ENCODE data around the gene ST7. TPM values are rescaled to one million over a fixed set of nuclear protein-coding genes. Genes with fewer than 3 reads are reported as not detected.
A peak's percentile ranks its signal among the peaks of the same experiment; 100 is the strongest.

Gene ST7
- total and polyA plus RNA-seq, 2 experiments from 2014 or later = 9.9 to 18.3 TPM

- Histone ChIP-seq H3K27me3 (ENCODE audit: insufficient read depth) (no peaks in the 10 kb centered on the region), H3K36me3 (ENCODE audit: insufficient read depth) (no peaks in the 10 kb centered on the region), H3F3A (replicated peaks; ENCODE audit: low read depth) (no peaks in the 10 kb centered on the region), H3K4me2 (no peak overlapping the region), H3K4me1 (ENCODE audit: insufficient read depth) (peaks cover 28% of the 10 kb centered on the region), H3K9me2 (ENCODE audit: insufficient read depth) (no peaks in the 10 kb centered on the region), H4K20me1 (replicated peaks; ENCODE audit: insufficient read depth) (no peaks in the 10 kb centered on the region), H2AFZ (no peak overlapping the region), H3K4me3 (no peak overlapping the region), H3K79me2 (replicated peaks; ENCODE audit: insufficient read depth) (no peaks in the 10 kb centered on the region), H3K27ac (ENCODE audit: low read depth) (no peak overlapping the region)
- no peak overlapping the region for H3K4me3 Mint-ChIP-seq
- H3K4me1 Mint-ChIP-seq = peaks cover 53% of the 10 kb centered on the region
- no peaks in the 10 kb centered on the region for H3K9me3 Mint-ChIP-seq
- H3K27ac Mint-ChIP-seq = no peak overlapping the region
- ATAC-seq (no peak), DNase-seq (ENCODE audit: low spot score) (no peak)
- H3K36me3 Mint-ChIP-seq (ENCODE audit: low read depth) = no peaks in the 10 kb centered on the region
- no peak for TF ChIP-seq ZNF331 (CRISPR knock-in tag; IDR thresholded peaks at IDR 0.05; ENCODE audit: low read depth)
- no peak for TF ChIP-seq EZH2phosphoT487 (IDR thresholded peaks at IDR 0.05; ENCODE audit: unreplicated experiment)
- TF ChIP-seq EZH2 (IDR thresholded peaks at IDR 0.05; ENCODE audit: low read depth, unreplicated experiment) = no peak
- no peak for TF ChIP-seq REST (IDR thresholded peaks at IDR 0.05; ENCODE audit: unreplicated experiment)
- H3K27me3 Mint-ChIP-seq (ENCODE audit: insufficient read depth, low read depth, poor library complexity) = peaks cover 6% of the 10 kb centered on the region
These were observed 161.0 kb downstream of the ST7 start for GRCh38 chr7:117114272-117114671.

GRCh38 chr7:117116211-117116610 is 162.9 kb downstream of the ST7 start:
- peaks cover 22% of the 10 kb centered on the region for H3K4me1 ChIP-seq (ENCODE audit: insufficient read depth)
- Mint-ChIP-seq H3K4me3 (no peak overlapping the region), H3K9me3 (no peaks in the 10 kb centered on the region), H3K27ac (no peak overlapping the region), H3K36me3 (ENCODE audit: low read depth) (no peaks in the 10 kb centered on the region), H3K4me1 (peaks cover 42% of the 10 kb centered on the region), H3K27me3 (ENCODE audit: insufficient read depth, low read depth, poor library complexity) (peaks cover 6% of the 10 kb centered on the region)
- H3K27ac ChIP-seq (ENCODE audit: low read depth) = no peak overlapping the region
- no peak for TF ChIP-seq CREB1 (CRISPR knock-in tag; IDR thresholded peaks at IDR 0.05; ENCODE audit: low read depth)
- TF ChIP-seq POLR2AphosphoS5 (IDR thresholded peaks at IDR 0.05; ENCODE audit: low read depth) = no peak
- TF ChIP-seq JUNB (IDR thresholded peaks at IDR 0.05; ENCODE audit: unreplicated experiment) = no peak
- no peak for TF ChIP-seq EZH2phosphoT487 (IDR thresholded peaks at IDR 0.05; ENCODE audit: unreplicated experiment)
- no peak overlapping the region for H3K4me2 ChIP-seq
- no peaks in the 10 kb centered on the region for H3F3A ChIP-seq (replicated peaks; ENCODE audit: low read depth)
- no peak for ATAC-seq
- no peaks in the 10 kb centered on the region for H3K36me3 ChIP-seq (ENCODE audit: insufficient read depth)
- H3K9me2 ChIP-seq (ENCODE audit: insufficient read depth) = no peaks in the 10 kb centered on the region
- DNase-seq (ENCODE audit: low spot score) = no peak
- H3K79me2 ChIP-seq (replicated peaks; ENCODE audit: insufficient read depth) = no peaks in the 10 kb centered on the region
- H3K4me3 ChIP-seq = no peak overlapping the region
- H4K20me1 ChIP-seq (replicated peaks; ENCODE audit: insufficient read depth) = no peaks in the 10 kb centered on the region
- H3K27me3 ChIP-seq (ENCODE audit: insufficient read depth) = no peaks in the 10 kb centered on the region
- no peak overlapping the region for H2AFZ ChIP-seq

- no peaks in the 10 kb centered on the region for H3K9me3 Mint-ChIP-seq
- Histone ChIP-seq H3K4me1 (ENCODE audit: insufficient read depth) (peaks cover 22% of the 10 kb centered on the region), H3K79me2 (replicated peaks; ENCODE audit: insufficient read depth) (no peaks in the 10 kb centered on the region), H3K4me3 (no peak overlapping the region), H3K27ac (ENCODE audit: low read depth) (no peak overlapping the region), H2AFZ (no peak overlapping the region), H3K9me2 (ENCODE audit: insufficient read depth) (no peaks in the 10 kb centered on the region), H3K4me2 (no peak overlapping the region), H3K27me3 (ENCODE audit: insufficient read depth) (no peaks in the 10 kb centered on the region), H4K20me1 (replicated peaks; ENCODE audit: insufficient read depth) (no peaks in the 10 kb centered on the region), H3K36me3 (ENCODE audit: insufficient read depth) (no peaks in the 10 kb centered on the region), H3F3A (replicated peaks; ENCODE audit: low read depth) (no peaks in the 10 kb centered on the region)
- peaks cover 39% of the 10 kb centered on the region for H3K4me1 Mint-ChIP-seq
- H3K36me3 Mint-ChIP-seq (ENCODE audit: low read depth) = no peaks in the 10 kb centered on the region
- TF ChIP-seq EZH2 (IDR thresholded peaks at IDR 0.05; ENCODE audit: low read depth, unreplicated experiment) (no peak), JUNB (IDR thresholded peaks at IDR 0.05; ENCODE audit: unreplicated experiment) (no peak), NANOG (IDR thresholded peaks at IDR 0.05; ENCODE audit: borderline replicate concordance) (no peak), POLR2AphosphoS5 (IDR thresholded peaks at IDR 0.05; ENCODE audit: low read depth) (no peak), CTCF (conservative IDR thresholded peaks at IDR 0.05; ENCODE audit: low read depth in 2 of 2) (no peak), ETS1 (IDR thresholded peaks at IDR 0.05) (no peak), ZNF331 (CRISPR knock-in tag; IDR thresholded peaks at IDR 0.05; ENCODE audit: low read depth) (no peak)
- H3K27me3 Mint-ChIP-seq (ENCODE audit: insufficient read depth, low read depth, poor library complexity) = peaks cover 3% of the 10 kb centered on the region
- DNase-seq (ENCODE audit: low spot score) (no peak), ATAC-seq (no peak)
- H3K4me3 Mint-ChIP-seq = no peak overlapping the region
- peak overlapping the region; percentile 19; the same call in 1 of the 2 replicates for H3K27ac Mint-ChIP-seq
These were observed 163.9 kb downstream of the ST7 start for GRCh38 chr7:117117172-117117571.
